ENCODE measurements around the gene DNAH14.

DNA sequence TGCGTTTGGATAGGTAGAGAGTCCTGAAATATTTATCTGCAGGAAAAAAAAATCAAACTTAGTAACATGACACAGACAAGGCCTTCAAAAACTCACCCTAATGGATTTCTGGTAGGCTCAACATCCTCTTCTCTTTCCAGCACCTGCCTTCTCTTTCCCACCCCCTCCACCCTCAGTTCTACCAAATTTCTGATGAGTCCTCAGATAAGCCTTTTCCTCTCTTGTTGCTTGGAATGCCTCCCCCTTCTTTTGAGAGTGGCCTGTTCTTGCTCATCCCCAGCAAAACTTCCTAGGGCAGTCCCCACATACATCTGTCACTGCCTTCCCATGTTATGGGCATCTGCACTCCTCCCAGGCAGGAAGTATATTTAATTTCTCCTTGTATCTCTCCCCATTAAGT, 506.0 kb downstream of the DNAH14 start:
- TF ChIP-seq POLR2A (IDR thresholded peaks at IDR 0.05) = no peak
- TF ChIP-seq, protein P1, sequence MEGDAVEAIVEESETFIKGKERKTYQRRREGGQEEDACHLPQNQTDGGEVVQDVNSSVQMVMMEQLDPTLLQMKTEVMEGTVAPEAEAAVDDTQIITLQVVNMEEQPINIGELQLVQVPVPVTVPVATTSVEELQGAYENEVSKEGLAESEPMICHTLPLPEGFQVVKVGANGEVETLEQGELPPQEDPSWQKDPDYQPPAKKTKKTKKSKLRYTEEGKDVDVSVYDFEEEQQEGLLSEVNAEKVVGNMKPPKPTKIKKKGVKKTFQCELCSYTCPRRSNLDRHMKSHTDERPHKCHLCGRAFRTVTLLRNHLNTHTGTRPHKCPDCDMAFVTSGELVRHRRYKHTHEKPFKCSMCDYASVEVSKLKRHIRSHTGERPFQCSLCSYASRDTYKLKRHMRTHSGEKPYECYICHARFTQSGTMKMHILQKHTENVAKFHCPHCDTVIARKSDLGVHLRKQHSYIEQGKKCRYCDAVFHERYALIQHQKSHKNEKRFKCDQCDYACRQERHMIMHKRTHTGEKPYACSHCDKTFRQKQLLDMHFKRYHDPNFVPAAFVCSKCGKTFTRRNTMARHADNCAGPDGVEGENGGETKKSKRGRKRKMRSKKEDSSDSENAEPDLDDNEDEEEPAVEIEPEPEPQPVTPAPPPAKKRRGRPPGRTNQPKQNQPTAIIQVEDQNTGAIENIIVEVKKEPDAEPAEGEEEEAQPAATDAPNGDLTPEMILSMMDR (IDR thresholded peaks at IDR 0.05) = no peak
- TF ChIP-seq EP300 (IDR thresholded peaks at IDR 0.05) = no peak
